Measurements from ENCODE around the gene OR52E8. TPM values are rescaled to one million over a fixed set of nuclear protein-coding genes. Genes with fewer than 3 reads are reported as not detected.

The OR52E8 gene
- total RNA-seq, 2 donors from 2014 or later = not detected

DNA sequence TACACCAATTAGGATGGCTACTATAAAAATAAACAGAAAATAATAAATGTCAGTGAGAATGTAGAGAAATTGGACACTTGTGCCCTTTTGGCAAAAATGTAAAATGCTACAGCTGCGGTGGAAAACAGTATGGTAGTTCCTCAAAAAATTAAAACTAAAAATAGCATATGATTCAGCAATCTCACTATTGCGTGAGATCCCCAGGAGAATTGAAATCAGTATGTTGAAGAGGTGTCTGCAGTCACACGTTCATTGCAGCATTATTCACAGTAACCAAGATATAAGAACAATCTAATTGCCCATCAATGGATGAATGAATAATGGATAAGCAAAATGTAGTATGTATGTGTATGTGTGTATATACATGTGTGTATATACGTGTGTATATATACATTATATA is 42.0 kb downstream of the OR52E8 start:
- Mint-ChIP-seq H3K9me3 (no peaks in the 10 kb centered on the region), H3K27me3 (ENCODE audit: insufficient read depth) (no peaks in the 10 kb centered on the region), H3K36me3 (ENCODE audit: low read depth) (no peaks in the 10 kb centered on the region), H3K4me3 (no peak overlapping the region), H3K27ac (no peak overlapping the region), H3K4me1 (no peaks in the 10 kb centered on the region)
- TF ChIP-seq, protein P1, sequence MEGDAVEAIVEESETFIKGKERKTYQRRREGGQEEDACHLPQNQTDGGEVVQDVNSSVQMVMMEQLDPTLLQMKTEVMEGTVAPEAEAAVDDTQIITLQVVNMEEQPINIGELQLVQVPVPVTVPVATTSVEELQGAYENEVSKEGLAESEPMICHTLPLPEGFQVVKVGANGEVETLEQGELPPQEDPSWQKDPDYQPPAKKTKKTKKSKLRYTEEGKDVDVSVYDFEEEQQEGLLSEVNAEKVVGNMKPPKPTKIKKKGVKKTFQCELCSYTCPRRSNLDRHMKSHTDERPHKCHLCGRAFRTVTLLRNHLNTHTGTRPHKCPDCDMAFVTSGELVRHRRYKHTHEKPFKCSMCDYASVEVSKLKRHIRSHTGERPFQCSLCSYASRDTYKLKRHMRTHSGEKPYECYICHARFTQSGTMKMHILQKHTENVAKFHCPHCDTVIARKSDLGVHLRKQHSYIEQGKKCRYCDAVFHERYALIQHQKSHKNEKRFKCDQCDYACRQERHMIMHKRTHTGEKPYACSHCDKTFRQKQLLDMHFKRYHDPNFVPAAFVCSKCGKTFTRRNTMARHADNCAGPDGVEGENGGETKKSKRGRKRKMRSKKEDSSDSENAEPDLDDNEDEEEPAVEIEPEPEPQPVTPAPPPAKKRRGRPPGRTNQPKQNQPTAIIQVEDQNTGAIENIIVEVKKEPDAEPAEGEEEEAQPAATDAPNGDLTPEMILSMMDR (conservative IDR thresholded peaks at IDR 0.05) = no peak
- 87 to 100% methylated on average over 1 to 3 of the region's 4 CpGs for WGBS, 2 experiments (ENCODE audit: insufficient coverage in 1 of 2, insufficient read length in 1 of 2)
- H3K9me3 ChIP-seq (ENCODE audit: control insufficient read depth, low read length) = no peaks in the 10 kb centered on the region
- no peak overlapping the region for H3K9ac ChIP-seq (ENCODE audit: extremely low read depth, low read length, poor library complexity, severe bottlenecking)
- H3K4me1 ChIP-seq (ENCODE audit: control insufficient read depth, insufficient read depth, low read length) = no peaks in the 10 kb centered on the region
- no peak for DNase-seq
- H3K4me3 ChIP-seq (ENCODE audit: low read length) = no peak overlapping the region
- H3K27ac ChIP-seq (ENCODE audit: low read depth, low read length) = no peak overlapping the region
- H3K27me3 ChIP-seq (ENCODE audit: control insufficient read depth, insufficient read depth, low read length, poor library complexity, severe bottlenecking) = no peaks in the 10 kb centered on the region
- no peaks in the 10 kb centered on the region for H3K36me3 ChIP-seq (ENCODE audit: control insufficient read depth, insufficient read depth, low read length)

DNA sequence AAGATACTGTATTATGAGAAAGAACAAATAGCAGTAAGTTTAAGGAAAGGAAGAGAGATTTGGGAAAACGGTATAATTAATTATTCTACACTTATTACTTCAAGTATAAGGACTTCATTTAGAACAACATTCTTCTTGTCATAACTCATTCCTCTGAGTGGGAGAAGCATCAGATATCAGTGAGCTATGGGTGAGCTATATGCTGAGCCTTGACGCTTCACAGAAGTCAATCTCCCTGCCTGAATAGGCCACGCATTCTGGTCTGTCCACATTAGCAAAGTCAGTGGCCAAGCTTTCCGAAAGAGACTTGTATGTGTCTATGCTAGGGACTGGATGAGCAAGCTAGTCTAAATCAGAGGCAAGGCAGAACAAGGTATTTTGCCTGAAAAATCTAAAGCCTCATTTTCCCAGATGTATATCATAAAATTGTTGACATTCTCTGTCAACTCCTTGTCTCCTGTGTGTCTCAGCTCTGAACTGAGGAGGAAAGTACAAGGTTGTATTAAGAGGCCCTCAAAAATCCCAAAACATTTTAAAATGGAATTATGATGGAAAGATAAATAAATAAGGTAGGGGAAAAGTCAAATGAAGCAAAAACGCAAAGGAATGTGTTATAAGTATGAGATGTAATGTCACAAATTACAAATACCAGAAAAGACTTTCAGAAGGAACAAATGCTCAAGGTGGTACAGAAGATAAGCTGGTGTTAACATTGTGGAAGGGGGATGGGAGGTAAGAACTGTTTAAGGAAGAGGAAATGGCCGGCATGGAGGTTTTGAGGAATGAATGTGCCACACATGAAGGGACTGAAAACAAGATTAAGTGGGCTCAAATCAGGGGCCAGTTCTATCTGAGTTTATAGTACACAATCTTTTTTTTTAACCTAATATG is 47.3 kb downstream of the OR52E8 start:
- TF ChIP-seq, protein P1 (conservative IDR thresholded peaks at IDR 0.05) = no peak
- H3K4me3 Mint-ChIP-seq = no peak overlapping the region

DNA sequence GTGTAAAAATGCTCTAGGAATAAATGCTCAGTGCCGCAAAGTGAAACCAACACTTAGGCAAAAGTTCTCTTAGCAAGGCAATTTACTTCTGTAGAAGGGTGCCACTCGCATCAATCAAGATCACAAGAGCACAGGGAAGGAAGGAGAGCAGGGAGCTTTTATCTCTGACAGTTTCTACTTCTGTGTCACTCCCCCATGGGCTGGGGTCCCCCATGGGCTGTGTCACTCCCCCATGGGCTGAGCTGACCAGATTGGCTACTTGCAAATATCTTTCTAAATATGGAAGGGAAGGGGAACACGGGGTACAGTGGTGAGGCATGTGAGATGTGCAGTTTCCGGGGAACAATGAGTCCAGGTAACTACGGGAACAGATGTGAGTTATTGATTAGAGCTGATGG is 48.4 kb downstream of the OR52E8 start:
- DNase-seq = no peak
- H3K4me1 Mint-ChIP-seq = peaks cover 7% of the 10 kb centered on the region
- peak overlapping the region; percentile 69 for H3K4me3 Mint-ChIP-seq
- H3K36me3 ChIP-seq (ENCODE audit: control insufficient read depth, insufficient read depth, low read length) = no peaks in the 10 kb centered on the region
- H3K9ac ChIP-seq (ENCODE audit: extremely low read depth, low read length, poor library complexity, severe bottlenecking) = no peak overlapping the region
- peaks cover 4% of the 10 kb centered on the region for H3K9me3 ChIP-seq (ENCODE audit: control insufficient read depth, low read length)
- H3K27ac ChIP-seq (ENCODE audit: low read depth, low read length) = no peak overlapping the region
- peaks cover 3% of the 10 kb centered on the region for H3K9me3 Mint-ChIP-seq
- TF ChIP-seq, protein P1 (conservative IDR thresholded peaks at IDR 0.05) = no peak
- no peaks in the 10 kb centered on the region for H3K36me3 Mint-ChIP-seq (ENCODE audit: low read depth)
- no peak overlapping the region for H3K4me3 ChIP-seq (ENCODE audit: low read length)
- H3K27me3 Mint-ChIP-seq (ENCODE audit: insufficient read depth) = peaks cover 10% of the 10 kb centered on the region
- no peaks in the 10 kb centered on the region for H3K4me1 ChIP-seq (ENCODE audit: control insufficient read depth, insufficient read depth, low read length)
- H3K27me3 ChIP-seq (ENCODE audit: control insufficient read depth, insufficient read depth, low read length, poor library complexity, severe bottlenecking) = no peaks in the 10 kb centered on the region
- WGBS, 2 experiments (ENCODE audit: insufficient coverage in 1 of 2, insufficient read length in 1 of 2) = 92 to 96% methylated on average over 4 to 5 of the region's 5 CpGs
- peak overlapping the region; percentile 76 for H3K27ac Mint-ChIP-seq

More for the DNA sequence above, 47.3 kb downstream of the OR52E8 start:
- Histone ChIP-seq H3K36me3 (ENCODE audit: control insufficient read depth, insufficient read depth, low read length) (no peaks in the 10 kb centered on the region), H3K4me3 (ENCODE audit: low read length) (no peak overlapping the region), H3K27me3 (ENCODE audit: control insufficient read depth, insufficient read depth, low read length, poor library complexity, severe bottlenecking) (no peaks in the 10 kb centered on the region), H3K27ac (ENCODE audit: low read depth, low read length) (no peak overlapping the region), H3K4me1 (ENCODE audit: control insufficient read depth, insufficient read depth, low read length) (no peaks in the 10 kb centered on the region), H3K9me3 (ENCODE audit: control insufficient read depth, low read length) (no peaks in the 10 kb centered on the region), H3K9ac (ENCODE audit: extremely low read depth, low read length, poor library complexity, severe bottlenecking) (no peak overlapping the region)
- 92 to 93% methylated on average over 4 to 5 of the region's 6 CpGs for WGBS, 2 experiments (ENCODE audit: insufficient coverage in 1 of 2, insufficient read length in 1 of 2)
- peaks cover 7% of the 10 kb centered on the region for H3K4me1 Mint-ChIP-seq
- DNase-seq = no peak
- H3K27ac Mint-ChIP-seq = no peak overlapping the region
- no peaks in the 10 kb centered on the region for H3K36me3 Mint-ChIP-seq (ENCODE audit: low read depth)
- peaks cover 10% of the 10 kb centered on the region for H3K27me3 Mint-ChIP-seq (ENCODE audit: insufficient read depth)
- H3K9me3 Mint-ChIP-seq = no peaks in the 10 kb centered on the region

All from endodermal cell (in vitro differentiated cells).